WI38 (cell line): ENCODE data around the gene ZC2HC1B.
"Not testable (repeated sequence)": the region's sequence is repeated elsewhere in the genome, so short reads cannot be mapped to it uniquely, and the experiment has no call there.

Source experiments
- H3K4me3 ChIP-seq: 2 replicates; pipeline ENCODE4 v1.5.1; 2011; ENCODE audit warnings: low read depth, mild to moderate bottlenecking, control low read depth, low read length
- CTCF ChIP-seq: IDR thresholded peaks from 2 replicates; pipeline ENCODE4 v1.5.1; 2012; ENCODE audit warnings: low read depth, mild to moderate bottlenecking, control low read depth, low read length

Gene ZC2HC1B

GRCh38 chr6:143912671-143913070 lies 48.4 kb downstream of the ZC2HC1B start:
- no peak for TF ChIP-seq CTCF
- no peak overlapping the region for H3K4me3 ChIP-seq

GRCh38 chr6:143917026-143917425 lies 52.8 kb downstream of the ZC2HC1B start:
- H3K4me3 ChIP-seq, result not testable (repeated sequence)

- H3K4me3 ChIP-seq, result no peak overlapping the region
- no peak for TF ChIP-seq CTCF
These were observed 64.6 kb downstream of the ZC2HC1B start for GRCh38 chr6:143928853-143929252.

- no peak overlapping the region for H3K4me3 ChIP-seq
- no peak for TF ChIP-seq CTCF
These were observed 65.7 kb downstream of the ZC2HC1B start for GRCh38 chr6:143929975-143930374.

GRCh38 chr6:143934331-143934730 lies 70.1 kb downstream of the ZC2HC1B start:
- TF ChIP-seq CTCF, result no peak
- H3K4me3 ChIP-seq, result no peak overlapping the region

- H3K4me3 ChIP-seq, result no peak overlapping the region
- no peak for TF ChIP-seq CTCF
These were observed 70.6 kb downstream of the ZC2HC1B start for GRCh38 chr6:143934867-143935266.

GRCh38 chr6:143936347-143936746 lies 72.1 kb downstream of the ZC2HC1B start:
- no peak overlapping the region for H3K4me3 ChIP-seq
- TF ChIP-seq CTCF, result no peak
